Measurements from ENCODE around the gene RPS29.

DNA sequence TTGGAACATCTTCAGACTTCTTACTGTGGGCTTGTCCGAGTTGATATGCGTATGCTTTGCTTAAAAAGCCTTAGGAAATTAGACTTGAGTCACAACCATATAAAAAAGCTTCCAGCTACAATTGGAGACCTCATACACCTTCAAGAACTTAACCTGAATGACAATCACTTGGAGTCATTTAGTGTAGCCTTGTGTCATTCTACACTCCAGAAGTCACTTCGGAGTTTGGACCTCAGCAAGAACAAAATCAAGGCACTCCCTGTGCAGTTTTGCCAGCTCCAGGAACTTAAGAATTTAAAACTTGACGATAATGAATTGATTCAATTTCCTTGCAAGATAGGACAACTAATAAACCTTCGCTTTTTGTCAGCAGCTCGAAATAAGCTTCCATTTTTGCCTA is 21.4 kb upstream of the RPS29 start:
- TF ChIP-seq, protein P1, sequence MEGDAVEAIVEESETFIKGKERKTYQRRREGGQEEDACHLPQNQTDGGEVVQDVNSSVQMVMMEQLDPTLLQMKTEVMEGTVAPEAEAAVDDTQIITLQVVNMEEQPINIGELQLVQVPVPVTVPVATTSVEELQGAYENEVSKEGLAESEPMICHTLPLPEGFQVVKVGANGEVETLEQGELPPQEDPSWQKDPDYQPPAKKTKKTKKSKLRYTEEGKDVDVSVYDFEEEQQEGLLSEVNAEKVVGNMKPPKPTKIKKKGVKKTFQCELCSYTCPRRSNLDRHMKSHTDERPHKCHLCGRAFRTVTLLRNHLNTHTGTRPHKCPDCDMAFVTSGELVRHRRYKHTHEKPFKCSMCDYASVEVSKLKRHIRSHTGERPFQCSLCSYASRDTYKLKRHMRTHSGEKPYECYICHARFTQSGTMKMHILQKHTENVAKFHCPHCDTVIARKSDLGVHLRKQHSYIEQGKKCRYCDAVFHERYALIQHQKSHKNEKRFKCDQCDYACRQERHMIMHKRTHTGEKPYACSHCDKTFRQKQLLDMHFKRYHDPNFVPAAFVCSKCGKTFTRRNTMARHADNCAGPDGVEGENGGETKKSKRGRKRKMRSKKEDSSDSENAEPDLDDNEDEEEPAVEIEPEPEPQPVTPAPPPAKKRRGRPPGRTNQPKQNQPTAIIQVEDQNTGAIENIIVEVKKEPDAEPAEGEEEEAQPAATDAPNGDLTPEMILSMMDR (conservative IDR thresholded peaks at IDR 0.05 in 1 of 2, IDR thresholded peaks at IDR 0.05 in 1 of 2; ENCODE audit: extremely low read depth in 1 of 2, insufficient read depth in 1 of 2, low read depth in 1 of 2, low read length in 2 of 2), result no peak
- TF ChIP-seq EZH2 (IDR thresholded peaks at IDR 0.05; ENCODE audit: borderline replicate concordance, low read length), result no peak

Measured in mammary epithelial cell (primary cell).